Prostate gland (tissue), 2 donors: ENCODE measurements around the gene KRTAP10-9.

Experiments used
- CTCF ChIP-seq, 4 experiments: fragments of 200-600 bp in 2 of 4; fragments of 450-650 bp in 2 of 4; sonication (generic) in 2 of 4; IDR thresholded peaks; 1 replicate in 3 of 4; 2 replicates in 1 of 4; pipeline ENCODE4 v1.5.1; 2016 to 2019; ENCODE audit warnings: antibody characterized with exemption in 4 of 4, mild to moderate bottlenecking in 2 of 4, moderate library complexity in 2 of 4
- POLR2A ChIP-seq: fragments of 450-650 bp; IDR thresholded peaks from one replicate; pipeline ENCODE4 v1.6.1; 2016; ENCODE audit warnings: antibody characterized with exemption, mild to moderate bottlenecking
- POLR2AphosphoS5 ChIP-seq: sonication (generic); formaldehyde crosslinking; IDR thresholded peaks from one replicate; pipeline ENCODE4 v1.6.1; 2017; ENCODE audit warnings: antibody characterized with exemption

GRCh38 chr21:44670642-44671432, 43.9 kb downstream of the KRTAP10-9 start:
- TF ChIP-seq CTCF (IDR thresholded peaks at IDR 0.05) (no peak), POLR2A (no peak), POLR2AphosphoS5 (no peak)
